ENCODE measurements around the gene CDH24. TPM values are rescaled to one million over a fixed set of nuclear protein-coding genes. Genes with fewer than 3 reads are reported as not detected.

CDH24 gene
- total RNA-seq, 1 donor from 2014 or later, result 5.9 TPM

DNA sequence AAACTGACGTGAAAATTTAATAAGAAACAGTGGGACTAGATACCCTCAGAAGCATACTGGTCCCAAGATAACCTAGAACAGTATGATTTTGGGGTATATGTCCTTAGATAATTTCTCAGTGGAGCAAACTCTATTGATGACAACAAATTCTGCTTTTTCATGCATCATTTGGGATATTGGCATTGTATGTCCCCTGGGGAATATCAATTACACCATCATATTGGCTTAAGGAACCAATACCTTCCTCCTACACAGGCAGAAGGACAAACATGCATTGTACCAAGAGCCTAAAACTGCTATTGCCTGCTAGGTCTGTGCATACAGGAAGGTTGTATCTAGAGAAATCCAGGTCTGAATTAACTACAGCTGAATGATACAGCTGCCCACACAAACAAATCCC lies 17.6 kb upstream of the CDH24 start:
- TF ChIP-seq, protein P1, sequence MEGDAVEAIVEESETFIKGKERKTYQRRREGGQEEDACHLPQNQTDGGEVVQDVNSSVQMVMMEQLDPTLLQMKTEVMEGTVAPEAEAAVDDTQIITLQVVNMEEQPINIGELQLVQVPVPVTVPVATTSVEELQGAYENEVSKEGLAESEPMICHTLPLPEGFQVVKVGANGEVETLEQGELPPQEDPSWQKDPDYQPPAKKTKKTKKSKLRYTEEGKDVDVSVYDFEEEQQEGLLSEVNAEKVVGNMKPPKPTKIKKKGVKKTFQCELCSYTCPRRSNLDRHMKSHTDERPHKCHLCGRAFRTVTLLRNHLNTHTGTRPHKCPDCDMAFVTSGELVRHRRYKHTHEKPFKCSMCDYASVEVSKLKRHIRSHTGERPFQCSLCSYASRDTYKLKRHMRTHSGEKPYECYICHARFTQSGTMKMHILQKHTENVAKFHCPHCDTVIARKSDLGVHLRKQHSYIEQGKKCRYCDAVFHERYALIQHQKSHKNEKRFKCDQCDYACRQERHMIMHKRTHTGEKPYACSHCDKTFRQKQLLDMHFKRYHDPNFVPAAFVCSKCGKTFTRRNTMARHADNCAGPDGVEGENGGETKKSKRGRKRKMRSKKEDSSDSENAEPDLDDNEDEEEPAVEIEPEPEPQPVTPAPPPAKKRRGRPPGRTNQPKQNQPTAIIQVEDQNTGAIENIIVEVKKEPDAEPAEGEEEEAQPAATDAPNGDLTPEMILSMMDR (IDR thresholded peaks at IDR 0.05; ENCODE audit: insufficient read depth, low read length, poor library complexity, severe bottlenecking), result no peak
- no peaks in the 10 kb centered on the region for H3K27me3 ChIP-seq (ENCODE audit: control insufficient read depth, insufficient read depth, low read length)
- DNase-seq (ENCODE audit: low read depth), result no peak
- no peak overlapping the region for H3K4me3 ChIP-seq (ENCODE audit: low read depth, low read length)
- peaks cover 7% of the 10 kb centered on the region for H3K36me3 ChIP-seq (ENCODE audit: control insufficient read depth, insufficient read depth, low read length)

DNA sequence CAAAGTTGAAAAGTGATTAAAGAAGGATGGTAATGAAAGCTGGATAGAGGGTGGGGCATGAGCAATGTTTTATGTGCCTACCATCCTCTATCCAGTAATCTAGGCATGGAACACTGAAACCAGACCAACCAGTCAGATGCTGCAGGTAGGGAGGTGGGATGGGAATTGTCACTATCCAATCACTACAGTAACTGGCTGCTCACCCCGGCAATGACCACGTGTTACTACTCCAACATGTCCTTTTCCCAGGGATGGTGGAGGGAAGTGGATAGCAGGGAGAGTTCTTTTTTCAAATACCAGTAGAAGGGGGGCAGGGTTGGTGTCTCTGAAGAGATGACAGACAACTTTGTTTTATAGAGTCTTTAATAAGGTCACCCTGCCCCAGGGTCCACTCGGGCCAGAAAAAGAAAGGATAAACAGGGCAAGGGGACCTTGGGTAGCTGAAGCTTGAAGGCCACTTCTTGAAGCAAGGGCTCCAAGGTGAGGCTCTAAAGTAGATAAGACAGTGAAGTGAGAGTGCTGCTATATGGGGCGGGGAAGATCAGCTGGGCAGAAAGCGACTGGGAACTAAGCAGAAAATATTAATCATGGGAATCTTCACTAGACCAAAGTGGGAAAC lies 14.7 kb upstream of the CDH24 start:
- no peaks in the 10 kb centered on the region for H3K27me3 ChIP-seq (ENCODE audit: control insufficient read depth, insufficient read depth, low read length)
- TF ChIP-seq, protein P1 (IDR thresholded peaks at IDR 0.05; ENCODE audit: insufficient read depth, low read length, poor library complexity, severe bottlenecking), result no peak
- DNase-seq (ENCODE audit: low read depth), result no peak
- H3K4me3 ChIP-seq (ENCODE audit: low read depth, low read length), result no peak overlapping the region
- peaks cover 11% of the 10 kb centered on the region for H3K36me3 ChIP-seq (ENCODE audit: control insufficient read depth, insufficient read depth, low read length)

DNA sequence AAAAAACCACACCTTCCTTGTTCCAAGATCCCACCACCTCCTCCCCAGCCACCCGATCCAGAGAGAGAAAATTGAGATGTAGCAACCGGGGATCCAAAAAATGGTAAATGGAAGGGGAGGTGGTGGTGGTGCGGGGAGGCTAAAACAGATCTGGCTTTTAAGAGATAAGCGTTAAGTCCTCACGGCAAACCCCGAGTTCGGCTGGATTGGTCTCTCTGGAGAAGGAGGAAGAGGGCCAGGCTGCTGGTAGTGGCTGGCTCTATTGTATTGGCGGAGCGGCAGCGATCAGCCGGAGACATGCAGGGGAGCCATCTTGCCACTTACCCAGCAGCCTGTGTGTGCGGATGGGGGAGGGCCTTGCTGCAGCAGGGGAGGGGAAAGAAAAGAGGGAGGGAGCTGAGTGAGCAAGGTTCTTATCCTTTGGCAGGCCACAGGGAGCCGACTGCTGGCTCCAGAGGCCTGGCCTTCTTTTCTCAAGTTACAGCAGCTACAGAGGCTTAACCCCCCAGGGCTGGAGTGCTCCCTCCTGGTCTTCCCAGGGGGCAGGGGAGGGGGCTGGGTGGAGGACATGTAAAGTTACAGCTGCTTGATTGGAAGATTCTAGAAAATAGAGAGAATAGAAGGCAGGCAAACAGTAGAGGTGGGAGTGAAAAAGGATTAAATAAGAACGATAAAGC lies 14.1 kb upstream of the CDH24 start:
- DNase-seq (ENCODE audit: low read depth), result peak; percentile 82
- H3K36me3 ChIP-seq (ENCODE audit: control insufficient read depth, insufficient read depth, low read length), result peaks cover 11% of the 10 kb centered on the region
- TF ChIP-seq, protein P1 (IDR thresholded peaks at IDR 0.05; ENCODE audit: insufficient read depth, low read length, poor library complexity, severe bottlenecking), result no peak
- no peaks in the 10 kb centered on the region for H3K27me3 ChIP-seq (ENCODE audit: control insufficient read depth, insufficient read depth, low read length)
- H3K4me3 ChIP-seq (ENCODE audit: low read depth, low read length), result peak overlapping the region; percentile 79

GRCh38 chr14:23070262-23071129 lies 13.2 kb upstream of the CDH24 start:
- peaks cover 12% of the 10 kb centered on the region for H3K36me3 ChIP-seq (ENCODE audit: control insufficient read depth, insufficient read depth, low read length)
- TF ChIP-seq, protein P1 (IDR thresholded peaks at IDR 0.05; ENCODE audit: insufficient read depth, low read length, poor library complexity, severe bottlenecking), result no peak
- peak overlapping the region; percentile 79 for H3K4me3 ChIP-seq (ENCODE audit: low read depth, low read length)
- H3K27me3 ChIP-seq (ENCODE audit: control insufficient read depth, insufficient read depth, low read length), result no peaks in the 10 kb centered on the region
- DNase-seq (ENCODE audit: low read depth), result no peak

DNA sequence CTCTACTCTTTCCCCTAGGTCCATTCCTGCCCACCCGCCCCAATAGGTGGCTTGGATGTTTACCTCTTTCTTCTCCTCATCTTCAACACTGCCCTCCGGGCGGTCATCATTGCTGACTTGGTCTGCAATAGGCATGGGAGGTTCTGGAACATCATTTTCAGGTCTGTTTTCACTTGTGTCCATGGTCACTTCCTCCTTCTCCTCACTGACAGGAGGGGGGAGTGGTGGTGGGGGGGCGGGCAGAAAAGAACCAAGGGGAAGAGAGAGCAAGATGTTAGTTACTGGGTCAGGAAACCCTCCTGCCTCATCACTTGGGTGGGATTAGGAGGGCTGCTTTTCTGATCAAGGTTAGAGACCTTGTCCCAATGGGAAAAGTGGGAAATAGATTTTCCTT lies 12.1 kb upstream of the CDH24 start:
- peaks cover 11% of the 10 kb centered on the region for H3K36me3 ChIP-seq (ENCODE audit: control insufficient read depth, insufficient read depth, low read length)
- H3K27me3 ChIP-seq (ENCODE audit: control insufficient read depth, insufficient read depth, low read length), result no peaks in the 10 kb centered on the region
- no peak overlapping the region for H3K4me3 ChIP-seq (ENCODE audit: low read depth, low read length)
- no peak for DNase-seq (ENCODE audit: low read depth)
- TF ChIP-seq, protein P1 (IDR thresholded peaks at IDR 0.05; ENCODE audit: insufficient read depth, low read length, poor library complexity, severe bottlenecking), result no peak
